Activated naive CD4-positive, alpha-beta T cell treated with anti-CD3 and anti-CD28 coated beads for 36 hours (primary cell): ENCODE measurements around the gene TFEB. TPM values are rescaled to one million over a fixed set of nuclear protein-coding genes. Genes with fewer than 3 reads are reported as not detected.

Experiments used
- CTCF ChIA-PET: fragments of 350-600 bp; sonication (Branson Sonifier 250); formaldehyde crosslinking; loops from one replicate; lab custom pipeline; 2021; ENCODE audit warnings: antibody characterized with exemption; lab: Charles Lee
- DNase-seq: peaks from one replicate; pipeline ENCODE4 v3.0.0-alpha.2; 2020
- H3K27ac Mint-ChIP-seq: one replicate; pipeline ENCODE4 v1.8.0; 2021; ENCODE audit warnings: mild to moderate bottlenecking, mixed read lengths
- H3K27me3 Mint-ChIP-seq: one replicate; pipeline ENCODE4 v1.8.0; 2021; ENCODE audit warnings: low read depth, mixed read lengths
- H3K36me3 Mint-ChIP-seq: one replicate; pipeline ENCODE4 v1.8.0; 2021; ENCODE audit warnings: low read depth, mixed read lengths
- H3K4me1 Mint-ChIP-seq: one replicate; pipeline ENCODE4 v1.8.0; 2021; ENCODE audit warnings: low read depth, mixed read lengths
- H3K4me3 Mint-ChIP-seq: one replicate; pipeline ENCODE4 v1.8.0; 2021; ENCODE audit warnings: mild to moderate bottlenecking, moderate library complexity, mixed read lengths
- H3K9me3 Mint-ChIP-seq: one replicate; pipeline ENCODE4 v1.8.0; 2021; ENCODE audit warnings: mixed read lengths
- intact Hi-C: fragments of 100-400 bp; cut with micrococcal nuclease; formaldehyde crosslinking; loops from one replicate; pipeline ENCODE4 v1.15.1; 2023
- total RNA-seq, 2 experiments: library from RNA; stranded (reverse); gene quantifications; one replicate each; pipeline ENCODE4 v1.2.3, GENCODE V29; 2021

The TFEB gene
- total RNA-seq: 1 to 10 TPM; 5.7 to 7.9 TPM

GRCh38 chr6:41735427-41736185 is at the start of gene TFEB:
TFEB (minus strand) TSS chr6:41735608; CDS start chr6:41691213, 44,395 bp downstream.
- no peak within 1 kb of the TSS for H3K27ac Mint-ChIP-seq
- DNase-seq: peak; percentile 96
- H3K9me3 Mint-ChIP-seq: no peaks in the 10 kb centered on the region
- CTCF ChIA-PET: interaction anchor here (0.7 to 2.2 kb wide), 6 partner anchors 15 to 416 kb away, joined by 3 to 7 read pairs (median 3); partner anchors contain the start of gene TOMM6
- peaks cover 21% of the 10 kb centered on the region for H3K4me1 Mint-ChIP-seq
- H3K27me3 Mint-ChIP-seq: no peaks in the 10 kb centered on the region
- intact Hi-C loops: loop anchor here (1.0 to 5.0 kb wide), 7 partner anchors 29 to 827 kb away; partner anchors contain the start of genes PRICKLE4, TAF8, TOMM6 and UBR2
- H3K4me3 Mint-ChIP-seq: peak within 1 kb of the TSS; percentile 72
- no peaks in the 10 kb centered on the region for H3K36me3 Mint-ChIP-seq

- intact Hi-C loops: loop anchor here (5.0 to 10.0 kb wide), 5 partner anchors 153 to 998 kb away; partner anchors contain the start of genes BICRAL, TBCC, TRERF1 and UBR2
- Mint-ChIP-seq H3K4me3 (no peak overlapping the region), H3K27ac (no peak overlapping the region), H3K36me3 (peaks cover 10% of the 10 kb centered on the region), H3K9me3 (no peaks in the 10 kb centered on the region), H3K4me1 (peaks cover 16% of the 10 kb centered on the region), H3K27me3 (peaks cover 4% of the 10 kb centered on the region)
- no peak for DNase-seq
- CTCF ChIA-PET: interaction anchor here (0.8 to 8.7 kb wide), 7 partner anchors 9 to 430 kb away, joined by 3 to 143 read pairs (median 3); partner anchors contain the start of gene TAF8
Measured at GRCh38 chr6:41784581-41785171, 49.3 kb upstream of the TFEB start.

- peaks cover 4% of the 10 kb centered on the region for H3K27me3 Mint-ChIP-seq
- no peaks in the 10 kb centered on the region for H3K9me3 Mint-ChIP-seq
- peaks cover 2% of the 10 kb centered on the region for H3K36me3 Mint-ChIP-seq
- intact Hi-C loops: loop anchor here (10.0 kb wide), 2 partner anchors 672 to 962 kb away; partner anchors contain the start of genes TBCC and TRERF1
- CTCF ChIA-PET: interaction anchor here (1.7 to 8.7 kb wide), 2 partner anchors 11 to 261 kb away, joined by 6 to 143 read pairs; partner anchors contain the start of gene TAF8
- no peak for DNase-seq
- no peak overlapping the region for H3K4me3 Mint-ChIP-seq
- no peak overlapping the region for H3K27ac Mint-ChIP-seq
- peaks cover 12% of the 10 kb centered on the region for H3K4me1 Mint-ChIP-seq
Measured at GRCh38 chr6:41783106-41783780, 47.8 kb upstream of the TFEB start.

- Mint-ChIP-seq H3K9me3 (no peaks in the 10 kb centered on the region), H3K27me3 (peaks cover 4% of the 10 kb centered on the region), H3K4me1 (peaks cover 12% of the 10 kb centered on the region), H3K4me3 (peak overlapping the region; percentile 66), H3K36me3 (no peaks in the 10 kb centered on the region), H3K27ac (no peak overlapping the region)
- no peak for DNase-seq
- intact Hi-C loops: loop anchor here (10.0 kb wide), 2 partner anchors 673 to 963 kb away; partner anchors contain the start of genes TBCC and TRERF1
- CTCF ChIA-PET: interaction anchor here (0.6 to 8.7 kb wide), 3 partner anchors 263 to 330 kb away, joined by 4 to 143 read pairs (median 6); partner anchors contain the start of gene TAF8
Measured at GRCh38 chr6:41781366-41781730, 45.9 kb upstream of the TFEB start.

GRCh38 chr6:41780551-41781365 is 45.4 kb upstream of the TFEB start, which contains the start of gene PRICKLE4:
PRICKLE4 (plus strand) TSS chr6:41780782; CDS start chr6:41783474, 2,692 bp downstream.
- no peak within 1 kb of the TSS for H3K27ac Mint-ChIP-seq
- CTCF ChIA-PET: interaction anchor here (0.6 to 8.7 kb wide), 3 partner anchors 264 to 331 kb away, joined by 4 to 143 read pairs (median 6); partner anchors contain the start of gene TAF8
- no peaks in the 10 kb centered on the region for H3K36me3 Mint-ChIP-seq
- intact Hi-C loops: loop anchor here (1.0 to 10.0 kb wide), 8 partner anchors 45 to 964 kb away; partner anchors contain the start of genes MRPS10, TBCC, TFEB and TRERF1
- peaks cover 11% of the 10 kb centered on the region for H3K4me1 Mint-ChIP-seq
- peak within 1 kb of the TSS; percentile 82 for H3K4me3 Mint-ChIP-seq
- H3K9me3 Mint-ChIP-seq: no peaks in the 10 kb centered on the region
- DNase-seq: no peak
- H3K27me3 Mint-ChIP-seq: peaks cover 4% of the 10 kb centered on the region

- CTCF ChIA-PET: interaction anchor here (8.7 kb wide), 1 partner anchor 265 kb away, joined by 143 read pairs; the partner anchor contains the start of gene TAF8
Measured at GRCh38 chr6:41779788-41780550, 44.6 kb upstream of the TFEB start, which contains the start of gene FRS3. FRS3 (minus strand) TSS chr6:41779900; CDS start chr6:41776987, 2,913 bp downstream.

GRCh38 chr6:41779336-41779735 is 43.9 kb upstream of the TFEB start:
- CTCF ChIA-PET: no interaction called here
- intact Hi-C loops: loop anchor here (1.0 to 10.0 kb wide), 2 partner anchors 8 to 415 kb away; partner anchors contain the start of gene TOMM6

More at GRCh38 chr6:41779788-41780550, 44.6 kb upstream of the TFEB start, which contains the start of gene FRS3:
- Mint-ChIP-seq H3K9me3 (no peaks in the 10 kb centered on the region), H3K4me1 (peaks cover 11% of the 10 kb centered on the region), H3K36me3 (peaks cover 3% of the 10 kb centered on the region), H3K27ac (no peak within 1 kb of the TSS), H3K27me3 (peaks cover 4% of the 10 kb centered on the region), H3K4me3 (peak within 1 kb of the TSS; percentile 82)
- peak; percentile 99 for DNase-seq
- intact Hi-C loops: loop anchor here (1.0 to 10.0 kb wide), 10 partner anchors 7 to 965 kb away; partner anchors contain the start of genes MRPS10, TBCC, TFEB and TOMM6

GRCh38 chr6:41778895-41779294 is 43.5 kb upstream of the TFEB start:
- Mint-ChIP-seq H3K4me1 (peaks cover 11% of the 10 kb centered on the region), H3K27ac (no peak overlapping the region), H3K36me3 (peaks cover 3% of the 10 kb centered on the region), H3K27me3 (peaks cover 4% of the 10 kb centered on the region), H3K9me3 (no peaks in the 10 kb centered on the region), H3K4me3 (peak overlapping the region; percentile 80)
- CTCF ChIA-PET: interaction anchor here (1.0 to 4.5 kb wide), 3 partner anchors 9 to 264 kb away, joined by 3 to 19 read pairs (median 4); partner anchors contain the start of gene TOMM6
- DNase-seq: no peak
- intact Hi-C loops: loop anchor here (1.0 to 10.0 kb wide), 2 partner anchors 8 to 414 kb away; partner anchors contain the start of gene TOMM6

More at GRCh38 chr6:41779336-41779735, 43.9 kb upstream of the TFEB start:
- Mint-ChIP-seq H3K36me3 (peaks cover 3% of the 10 kb centered on the region), H3K27ac (no peak overlapping the region), H3K4me3 (peak overlapping the region; percentile 80), H3K9me3 (no peaks in the 10 kb centered on the region), H3K4me1 (peaks cover 11% of the 10 kb centered on the region), H3K27me3 (peaks cover 4% of the 10 kb centered on the region)
- no peak for DNase-seq

- intact Hi-C loops: loop anchor here (10.0 kb wide), 1 partner anchor 413 kb away; no protein-coding TSS in a partner anchor
- CTCF ChIA-PET: interaction anchor here (0.6 to 4.5 kb wide), 7 partner anchors 9 to 861 kb away, joined by 3 to 19 read pairs (median 4); partner anchors contain the start of gene TOMM6
- no peak overlapping the region for H3K27ac Mint-ChIP-seq
- H3K9me3 Mint-ChIP-seq: no peaks in the 10 kb centered on the region
- peaks cover 11% of the 10 kb centered on the region for H3K4me1 Mint-ChIP-seq
- peaks cover 3% of the 10 kb centered on the region for H3K36me3 Mint-ChIP-seq
- peaks cover 4% of the 10 kb centered on the region for H3K27me3 Mint-ChIP-seq
- DNase-seq: no peak
- H3K4me3 Mint-ChIP-seq: no peak overlapping the region
Measured at GRCh38 chr6:41777551-41778285, 42.3 kb upstream of the TFEB start.
